ENCODE results near the gene SLC5A10.
"Not testable (repeated sequence)": the region's sequence is repeated elsewhere in the genome, so short reads cannot be mapped to it uniquely, and the experiment has no call there.

Gene SLC5A10

GRCh38 chr17:19019041-19019941 is 67.3 kb downstream of the SLC5A10 start:
- no peak overlapping the region for H3K4me3 ChIP-seq (IDR thresholded peaks at IDR 0.05; ENCODE audit: insufficient read depth, low read depth, low read length)
- no peaks in the 10 kb centered on the region for H4K20me1 ChIP-seq (ENCODE audit: insufficient read depth)
- H3K27ac ChIP-seq: no peak overlapping the region
- H2AFZ ChIP-seq (ENCODE audit: low read depth): no peak overlapping the region
- no peaks in the 10 kb centered on the region for H3K36me3 ChIP-seq (ENCODE audit: insufficient read depth)
- no peak overlapping the region for H3K4me2 ChIP-seq
- no peaks in the 10 kb centered on the region for H3K4me1 ChIP-seq (ENCODE audit: low read depth, poor library complexity, severe bottlenecking)
- no peak for TF ChIP-seq CTCF (conservative IDR thresholded peaks at IDR 0.05; ENCODE audit: low read depth, low read length)
- H3K9ac ChIP-seq: no peak overlapping the region
- no peaks in the 10 kb centered on the region for H3K79me2 ChIP-seq (ENCODE audit: insufficient read depth, low read depth)
- H3K27me3 ChIP-seq (ENCODE audit: insufficient read depth, low read depth): peaks cover 4% of the 10 kb centered on the region; the same call in 1 of the 2 replicates

GRCh38 chr17:19020016-19020415 is 68.1 kb downstream of the SLC5A10 start:
- Histone ChIP-seq H3K4me2 (no peak overlapping the region), H3K4me3 (IDR thresholded peaks at IDR 0.05; ENCODE audit: insufficient read depth, low read depth, low read length) (no peak overlapping the region), H3K27ac (no peak overlapping the region), H3K4me1 (ENCODE audit: low read depth, poor library complexity, severe bottlenecking) (no peaks in the 10 kb centered on the region), H3K79me2 (ENCODE audit: insufficient read depth, low read depth) (no peaks in the 10 kb centered on the region), H3K9ac (no peak overlapping the region), H4K20me1 (ENCODE audit: insufficient read depth) (no peaks in the 10 kb centered on the region), H3K27me3 (ENCODE audit: insufficient read depth, low read depth) (peaks cover 4% of the 10 kb centered on the region; the same call in 1 of the 2 replicates), H3K36me3 (ENCODE audit: insufficient read depth) (no peaks in the 10 kb centered on the region), H2AFZ (ENCODE audit: low read depth) (no peak overlapping the region)
- no peak for TF ChIP-seq CTCF (conservative IDR thresholded peaks at IDR 0.05; ENCODE audit: low read depth, low read length)

GRCh38 chr17:19021011-19021621 is 69.2 kb downstream of the SLC5A10 start:
- not testable (repeated sequence) for H2AFZ ChIP-seq (ENCODE audit: low read depth); H3K4me1 ChIP-seq (ENCODE audit: low read depth, poor library complexity, severe bottlenecking); H3K4me2 ChIP-seq; H3K79me2 ChIP-seq (ENCODE audit: insufficient read depth, low read depth); H3K36me3 ChIP-seq (ENCODE audit: insufficient read depth); H3K27ac ChIP-seq; H4K20me1 ChIP-seq (ENCODE audit: insufficient read depth); H3K4me3 ChIP-seq (IDR thresholded peaks at IDR 0.05; ENCODE audit: insufficient read depth, low read depth, low read length); H3K27me3 ChIP-seq (ENCODE audit: insufficient read depth, low read depth); H3K9ac ChIP-seq

- no peak for TF ChIP-seq CTCF (conservative IDR thresholded peaks at IDR 0.05; ENCODE audit: low read depth, low read length)
- H3K36me3 ChIP-seq (ENCODE audit: insufficient read depth): no peaks in the 10 kb centered on the region
Measured at GRCh38 chr17:19021622-19022083, 69.7 kb downstream of the SLC5A10 start.

More at GRCh38 chr17:19021622-19022083, 69.7 kb downstream of the SLC5A10 start:
- Histone ChIP-seq H3K27me3 (ENCODE audit: insufficient read depth, low read depth) (peaks cover 4% of the 10 kb centered on the region; the same call in 1 of the 2 replicates), H3K4me1 (ENCODE audit: low read depth, poor library complexity, severe bottlenecking) (no peaks in the 10 kb centered on the region), H3K9ac (no peak overlapping the region), H3K79me2 (ENCODE audit: insufficient read depth, low read depth) (no peaks in the 10 kb centered on the region), H3K27ac (no peak overlapping the region), H2AFZ (ENCODE audit: low read depth) (no peak overlapping the region), H4K20me1 (ENCODE audit: insufficient read depth) (no peaks in the 10 kb centered on the region), H3K4me3 (IDR thresholded peaks at IDR 0.05; ENCODE audit: insufficient read depth, low read depth, low read length) (no peak overlapping the region), H3K4me2 (no peak overlapping the region)

Data from KMS-11 (cell line).